ENCODE data around the gene RETREG1.
"Not testable (repeated sequence)": the region's sequence is repeated elsewhere in the genome, so short reads cannot be mapped to it uniquely, and the experiment has no call there.

Gene RETREG1

GRCh38 chr5:16617274-16617968 lies 624 bp upstream of the RETREG1 start:
- TF ChIP-seq CTCF (IDR thresholded peaks at IDR 0.05; ENCODE audit: insufficient read depth, low read depth, low read length, missing control alignments), result no peak
- H3K4me3 ChIP-seq (ENCODE audit: low read length), result no peak overlapping the region
- no peak for DNase-seq (ENCODE audit: low read depth)

GRCh38 chr5:16615741-16616535 lies 859 bp downstream of the RETREG1 start:
- TF ChIP-seq CTCF (IDR thresholded peaks at IDR 0.05; ENCODE audit: insufficient read depth, low read depth, low read length, missing control alignments), result no peak
- peak overlapping the region; percentile 46 for H3K4me3 ChIP-seq (ENCODE audit: low read length)
- DNase-seq (ENCODE audit: low read depth), result peak; percentile 27

DNA sequence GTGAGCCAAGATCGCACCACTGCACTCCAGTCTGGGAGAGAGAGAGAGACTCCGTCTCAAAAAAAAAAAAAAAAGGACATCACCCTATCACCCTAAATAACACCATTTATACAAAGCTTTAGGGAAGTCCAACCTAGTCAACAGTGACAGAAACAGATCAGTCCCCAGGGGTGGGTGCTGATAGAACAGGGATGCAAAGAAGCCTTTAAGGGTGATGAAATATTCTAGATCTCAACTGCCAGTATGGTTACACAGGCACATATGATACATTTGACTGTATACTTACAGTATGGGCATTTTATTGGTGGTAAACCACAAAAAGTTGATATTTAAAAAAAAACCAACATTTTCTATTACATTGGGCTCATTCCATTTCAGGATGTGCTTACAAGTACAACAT lies 4.8 kb downstream of the RETREG1 start:
- no peak for DNase-seq (ENCODE audit: low read depth)
- no peak for TF ChIP-seq CTCF (IDR thresholded peaks at IDR 0.05; ENCODE audit: insufficient read depth, low read depth, low read length, missing control alignments)
- H3K4me3 ChIP-seq (ENCODE audit: low read length), result no peak overlapping the region

DNA sequence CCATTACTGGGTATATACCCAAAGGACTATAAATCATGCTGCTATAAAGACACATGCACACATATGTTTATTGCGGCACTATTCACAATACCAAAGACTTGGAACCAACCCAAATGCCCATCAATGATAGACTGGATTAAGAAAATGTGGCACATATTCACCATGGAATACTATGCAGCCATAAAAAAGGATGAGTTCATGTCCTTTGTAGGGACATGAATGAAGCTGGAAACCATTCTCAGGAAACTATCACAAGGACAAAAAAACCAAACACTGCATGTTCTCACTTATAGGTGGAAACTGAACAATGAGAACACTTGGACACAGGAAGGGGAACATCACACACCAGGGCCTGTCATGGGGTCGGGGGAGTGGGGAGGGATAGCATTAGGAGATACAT lies 5.9 kb downstream of the RETREG1 start:
- H3K4me3 ChIP-seq (ENCODE audit: low read length); DNase-seq (ENCODE audit: low read depth): not testable (repeated sequence)

GRCh38 chr5:16609412-16609811 lies 7.4 kb downstream of the RETREG1 start:
- no peak for DNase-seq (ENCODE audit: low read depth)
- H3K4me3 ChIP-seq (ENCODE audit: low read length), result no peak overlapping the region
- TF ChIP-seq CTCF (IDR thresholded peaks at IDR 0.05; ENCODE audit: insufficient read depth, low read depth, low read length, missing control alignments), result no peak

- no peak for DNase-seq (ENCODE audit: low read depth)
- H3K4me3 ChIP-seq (ENCODE audit: low read length), result no peak overlapping the region
- no peak for TF ChIP-seq CTCF (IDR thresholded peaks at IDR 0.05; ENCODE audit: insufficient read depth, low read depth, low read length, missing control alignments)
These were observed 10.2 kb downstream of the RETREG1 start for GRCh38 chr5:16606628-16607027.

DNA sequence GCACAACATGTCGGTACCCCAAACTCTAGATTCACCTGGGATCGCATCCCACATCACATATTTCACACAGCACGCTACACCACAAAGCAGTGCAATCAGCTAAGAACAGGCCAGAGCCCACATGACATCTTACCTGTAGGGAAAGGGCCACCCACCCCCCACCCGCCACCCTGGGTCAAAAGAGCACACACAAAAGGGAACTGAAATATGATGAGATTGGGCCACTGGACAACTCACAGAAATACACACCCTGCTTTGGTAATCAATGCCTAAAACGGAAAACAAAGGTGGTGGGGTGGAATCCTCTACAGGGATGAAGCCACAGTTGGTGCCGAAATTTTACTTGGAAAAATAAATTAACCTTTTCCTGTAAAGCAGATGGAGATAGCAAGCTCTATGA lies 13.1 kb downstream of the RETREG1 start:
- no peak for TF ChIP-seq CTCF (IDR thresholded peaks at IDR 0.05; ENCODE audit: insufficient read depth, low read depth, low read length, missing control alignments)
- no peak for DNase-seq (ENCODE audit: low read depth)
- H3K4me3 ChIP-seq (ENCODE audit: low read length), result no peak overlapping the region

Measured in epithelial cell of esophagus (primary cell).